Stimulated activated CD4-positive, alpha-beta T cell treated with anti-CD3 and anti-CD28 coated beads, Interleukin-1b, Interleukin-23, amount 100 ng/mL, for 1 hour (primary cell): ENCODE measurements around the gene ZNF296.

Experiments used
- DNase-seq, 2 donors: peaks; one replicate each; pipeline ENCODE4 v3.0.0-alpha.2; 2020; ENCODE audit warnings: low read depth in 2 of 2

The ZNF296 gene

GRCh38 chr19:45103508-45104319, 27.4 kb upstream of the ZNF296 start:
- no peak for DNase-seq

GRCh38 chr19:45103156-45103507, 26.9 kb upstream of the ZNF296 start:
- DNase-seq = no peak

- no peak for DNase-seq
Observed at GRCh38 chr19:45102481-45102880, 26.2 kb upstream of the ZNF296 start.

GRCh38 chr19:45101806-45102205, 25.5 kb upstream of the ZNF296 start:
- no peak for DNase-seq

- no peak for DNase-seq
Observed at GRCh38 chr19:45100846-45101252, 24.6 kb upstream of the ZNF296 start.

GRCh38 chr19:45100201-45100600, 23.9 kb upstream of the ZNF296 start:
- no peak for DNase-seq

GRCh38 chr19:45099467-45100191, 23.4 kb upstream of the ZNF296 start:
- DNase-seq = no peak

GRCh38 chr19:45098521-45099466, 22.5 kb upstream of the ZNF296 start:
- DNase-seq = no peak

- DNase-seq = no peak
Observed at GRCh38 chr19:45097776-45098520, 21.7 kb upstream of the ZNF296 start.

GRCh38 chr19:45097450-45097775, 21.1 kb upstream of the ZNF296 start:
- no peak for DNase-seq

GRCh38 chr19:45096700-45097099, 20.4 kb upstream of the ZNF296 start:
- no peak for DNase-seq

GRCh38 chr19:45095496-45096413, 19.5 kb upstream of the ZNF296 start:
- DNase-seq = no peak

GRCh38 chr19:45094707-45095106, 18.4 kb upstream of the ZNF296 start:
- no peak for DNase-seq

- no peak for DNase-seq
Observed at GRCh38 chr19:45094137-45094536, 17.9 kb upstream of the ZNF296 start.

- peak; percentile 79 to 80 for DNase-seq
Observed at GRCh38 chr19:45092747-45093678, 16.7 kb upstream of the ZNF296 start, which contains the start of gene PPP1R37. TSS of gene PPP1R37 (plus strand) at chr19:45093179. CDS start at chr19:45093326, 147 bp downstream.

GRCh38 chr19:45091031-45091923, 15.0 kb upstream of the ZNF296 start:
- peak; percentile 84 to 95 for DNase-seq

- DNase-seq = no peak
Observed at GRCh38 chr19:45090606-45091005, 14.3 kb upstream of the ZNF296 start.

GRCh38 chr19:45090034-45090433, 13.8 kb upstream of the ZNF296 start:
- DNase-seq = no peak
